Mesenchymal stem cell (in vitro differentiated cells and primary cell): ENCODE measurements around the gene FAM3B.

Source experiments
- DNase-seq: peaks from one replicate; pipeline ENCODE4 v3.0.0-alpha.2; 2013
- H2AFZ ChIP-seq: one replicate; pipeline ENCODE4 v1.6.1; 2013; ENCODE audit warnings: low read depth, mild to moderate bottlenecking, control low read depth, inconsistent platforms, low read length, moderate library complexity
- H2AK5ac ChIP-seq: 2 replicates; pipeline ENCODE4 v1.6.1; 2013; ENCODE audit warnings: low read length, moderate library complexity, mild to moderate bottlenecking, inconsistent platforms; ENCODE audit not compliant: severe bottlenecking
- H2BK120ac ChIP-seq: one replicate; pipeline ENCODE4 v1.6.1; 2013; ENCODE audit warnings: low read depth, mild to moderate bottlenecking, inconsistent platforms, low read length, moderate library complexity
- H2BK12ac ChIP-seq, 2 experiments: one replicate each; pipeline ENCODE4 v1.6.1; 2013; ENCODE audit warnings: inconsistent platforms in 2 of 2, low read length in 2 of 2, mild to moderate bottlenecking in 2 of 2, moderate library complexity in 2 of 2, control low read depth in 1 of 2
- H2BK15ac ChIP-seq: one replicate; pipeline ENCODE4 v1.6.1; 2013; ENCODE audit warnings: mild to moderate bottlenecking, low read depth, inconsistent platforms; ENCODE audit not compliant: poor library complexity, severe bottlenecking
- H2BK5ac ChIP-seq: 2 replicates; pipeline ENCODE4 v1.6.1; 2013; ENCODE audit warnings: low read depth, mild to moderate bottlenecking, low read length, control low read depth, inconsistent platforms; ENCODE audit not compliant: poor library complexity, severe bottlenecking
- H3K14ac ChIP-seq, 2 experiments: one replicate each; pipeline ENCODE4 v1.6.1; 2013; ENCODE audit warnings: inconsistent platforms in 2 of 2, low read length in 2 of 2, control low read depth in 1 of 2, mild to moderate bottlenecking in 1 of 2, moderate library complexity in 1 of 2
- H3K18ac ChIP-seq, 2 experiments: one replicate each; pipeline ENCODE4 v1.6.1; 2013; ENCODE audit warnings: inconsistent platforms in 2 of 2, low read length in 2 of 2, control low read depth in 1 of 2, low read depth in 1 of 2, mild to moderate bottlenecking in 1 of 2
- H3K23ac ChIP-seq, 2 experiments: one replicate each; pipeline ENCODE4 v1.6.1; 2013; ENCODE audit warnings: inconsistent platforms in 2 of 2, low read length in 2 of 2, mild to moderate bottlenecking in 2 of 2, moderate library complexity in 2 of 2, control low read depth in 1 of 2
- H3K27ac ChIP-seq: 2 replicates; pipeline ENCODE4 v1.5.1; 2013; ENCODE audit warnings: mild to moderate bottlenecking, moderate library complexity, low read length, control low read depth, inconsistent platforms; ENCODE audit not compliant: poor library complexity, severe bottlenecking
- H3K27me3 ChIP-seq, 2 experiments: 2 replicates each; pipeline versions ENCODE4 v1.6.1 to v1.7.0; 2013; ENCODE audit warnings: low read length in 2 of 2, mild to moderate bottlenecking in 2 of 2, moderate library complexity in 2 of 2, control low read depth in 1 of 2, inconsistent platforms in 1 of 2; ENCODE audit not compliant: control insufficient read depth in 1 of 2, insufficient read depth in 1 of 2
- H3K36me3 ChIP-seq, 2 experiments: 2 replicates each; pipeline versions ENCODE4 v1.6.1 to v1.7.0; 2013; ENCODE audit warnings: low read length in 2 of 2, control low read depth in 1 of 2, inconsistent platforms in 1 of 2, low read depth in 1 of 2, mild to moderate bottlenecking in 1 of 2; ENCODE audit not compliant: insufficient read depth in 2 of 2, control insufficient read depth in 1 of 2
- H3K4ac ChIP-seq, 2 experiments: one replicate each; pipeline ENCODE4 v1.6.1; 2013; ENCODE audit warnings: inconsistent platforms in 2 of 2, low read length in 2 of 2, mild to moderate bottlenecking in 2 of 2, moderate library complexity in 2 of 2, control low read depth in 1 of 2, low read depth in 1 of 2
- H3K4me1 ChIP-seq: 2 replicates; pipeline ENCODE4 v1.6.1; 2013; ENCODE audit warnings: low read depth, low read length, control low read depth; ENCODE audit not compliant: control insufficient read depth, insufficient read depth
- H3K4me2 ChIP-seq: 2 replicates; pipeline ENCODE4 v1.6.1; 2013; ENCODE audit warnings: low read length, mild to moderate bottlenecking, inconsistent platforms; ENCODE audit not compliant: poor library complexity, severe bottlenecking
- H3K4me3 ChIP-seq, 2 experiments: 2 replicates each; pipeline versions ENCODE4 v1.5.1 to v1.7.0; 2013; ENCODE audit warnings: low read length in 2 of 2, mild to moderate bottlenecking in 2 of 2, control low read depth in 1 of 2, low read depth in 1 of 2; ENCODE audit not compliant: insufficient read depth in 1 of 2
- H3K79me1 ChIP-seq: replicated peaks from 2 replicates; pipeline ENCODE4 v1.6.1; 2013; ENCODE audit warnings: mild to moderate bottlenecking, control low read depth, low read length, inconsistent platforms; ENCODE audit not compliant: poor library complexity, severe bottlenecking
- H3K9ac ChIP-seq: 2 replicates; pipeline ENCODE4 v1.7.0; 2013; ENCODE audit warnings: mild to moderate bottlenecking, low read length, moderate library complexity
- H3K9me3 ChIP-seq: 2 replicates; pipeline ENCODE4 v1.7.0; 2013; ENCODE audit warnings: mild to moderate bottlenecking, low read length; ENCODE audit not compliant: control insufficient read depth
- H4K8ac ChIP-seq: one replicate; pipeline ENCODE4 v1.6.1; 2013; ENCODE audit warnings: inconsistent platforms, mild to moderate bottlenecking, low read length, moderate library complexity
- H4K91ac ChIP-seq: one replicate; pipeline ENCODE4 v1.6.1; 2013; ENCODE audit warnings: mild to moderate bottlenecking, low read length, inconsistent platforms
- WGBS: methylation state at CpG from one replicate; pipeline ENCODE4 v1.1.7; 2013; ENCODE audit warnings: mixed read lengths; 5-methylcytosine and 5-hydroxymethylcytosine counted together

The FAM3B gene

GRCh38 chr21:41393876-41394465, 77.4 kb downstream of the FAM3B start:
- Histone ChIP-seq H3K9me3 (no peaks in the 10 kb centered on the region), H3K4me2 (no peak overlapping the region), H4K91ac (no peak overlapping the region), H4K8ac (no peak overlapping the region), H3K23ac (no peak overlapping the region), H3K27ac (no peak overlapping the region), H2BK5ac (no peak overlapping the region), H3K18ac (no peak overlapping the region), H2AK5ac (no peak overlapping the region), H3K9ac (no peak overlapping the region), H3K14ac (peak overlapping the region in 1 of 2 experiments; percentile 41), H3K4ac (no peak overlapping the region), H3K79me1 (no peaks in the 10 kb centered on the region), H3K27me3 (peaks cover 0 to 4% of the 10 kb centered on the region in 2 experiments), H3K36me3 (peaks cover 0 to 52% of the 10 kb centered on the region in 2 experiments), H3K4me1 (no peaks in the 10 kb centered on the region), H3K4me3 (no peak overlapping the region), H2BK120ac (no peak overlapping the region), H2AFZ (no peak overlapping the region), H2BK12ac (no peak overlapping the region), H2BK15ac (no peak overlapping the region)
- 84% methylated on average over 8 of the region's 8 CpGs for WGBS
- DNase-seq, result no peak

- Histone ChIP-seq H2BK15ac (no peak overlapping the region), H2AK5ac (no peak overlapping the region), H2AFZ (no peak overlapping the region), H3K4ac (no peak overlapping the region), H3K9ac (no peak overlapping the region), H3K36me3 (peaks cover 0 to 57% of the 10 kb centered on the region in 2 experiments), H3K9me3 (no peaks in the 10 kb centered on the region), H3K4me1 (no peaks in the 10 kb centered on the region), H3K4me2 (no peak overlapping the region), H3K4me3 (no peak overlapping the region), H3K14ac (no peak overlapping the region), H3K79me1 (no peaks in the 10 kb centered on the region), H3K18ac (no peak overlapping the region), H2BK120ac (no peak overlapping the region), H3K23ac (no peak overlapping the region), H4K91ac (no peak overlapping the region), H4K8ac (no peak overlapping the region), H2BK12ac (no peak overlapping the region), H3K27me3 (peaks cover 0 to 4% of the 10 kb centered on the region in 2 experiments), H3K27ac (no peak overlapping the region), H2BK5ac (no peak overlapping the region)
- WGBS, result 80% methylated on average over 7 of the region's 7 CpGs
- peak; percentile 17 for DNase-seq
These were observed 80.0 kb downstream of the FAM3B start for GRCh38 chr21:41396558-41397075.

GRCh38 chr21:41397471-41397891, 80.9 kb downstream of the FAM3B start:
- Histone ChIP-seq H3K4me2 (no peak overlapping the region), H3K36me3 (peaks cover 0 to 66% of the 10 kb centered on the region in 2 experiments), H3K4ac (no peak overlapping the region), H3K23ac (no peak overlapping the region), H2BK120ac (no peak overlapping the region), H3K27ac (no peak overlapping the region), H3K9ac (no peak overlapping the region), H2AK5ac (no peak overlapping the region), H2AFZ (no peak overlapping the region), H3K4me1 (no peaks in the 10 kb centered on the region), H2BK15ac (no peak overlapping the region), H3K18ac (no peak overlapping the region), H2BK5ac (no peak overlapping the region), H3K27me3 (peaks cover 0 to 4% of the 10 kb centered on the region in 2 experiments), H4K8ac (no peak overlapping the region), H3K79me1 (no peaks in the 10 kb centered on the region), H3K14ac (peak overlapping the region in 1 of 2 experiments; percentile 1), H4K91ac (no peak overlapping the region), H3K4me3 (no peak overlapping the region), H2BK12ac (no peak overlapping the region), H3K9me3 (no peaks in the 10 kb centered on the region)
- no peak for DNase-seq
- 83% methylated on average over 7 of the region's 7 CpGs for WGBS

GRCh38 chr21:41398251-41398650, 81.7 kb downstream of the FAM3B start:
- no peak overlapping the region for H3K4me2 ChIP-seq
- H3K9ac ChIP-seq, result no peak overlapping the region
- no peak overlapping the region for H3K18ac ChIP-seq
- H3K9me3 ChIP-seq, result no peaks in the 10 kb centered on the region
- H3K14ac ChIP-seq, result no peak overlapping the region
- H2BK12ac ChIP-seq, result no peak overlapping the region
- no peak overlapping the region for H4K91ac ChIP-seq
- H2BK120ac ChIP-seq, result no peak overlapping the region
- WGBS, result 89% methylated on average over 3 of the region's 4 CpGs
- peaks cover 0 to 4% of the 10 kb centered on the region in 2 experiments for H3K27me3 ChIP-seq
- no peaks in the 10 kb centered on the region for H3K4me1 ChIP-seq
- no peak overlapping the region for H2BK5ac ChIP-seq
- no peak overlapping the region for H3K4ac ChIP-seq
- no peak for DNase-seq
- no peak overlapping the region for H4K8ac ChIP-seq
- H3K36me3 ChIP-seq, result peaks cover 0 to 73% of the 10 kb centered on the region in 2 experiments
- H3K27ac ChIP-seq, result no peak overlapping the region
- no peak overlapping the region for H2AFZ ChIP-seq
- H3K23ac ChIP-seq, result no peak overlapping the region
- H3K4me3 ChIP-seq, result no peak overlapping the region
- no peaks in the 10 kb centered on the region for H3K79me1 ChIP-seq
- no peak overlapping the region for H2BK15ac ChIP-seq
- no peak overlapping the region for H2AK5ac ChIP-seq
